ENCODE measurements around the gene OTULINL.
"Not testable (repeated sequence)": the region's sequence is repeated elsewhere in the genome, so short reads cannot be mapped to it uniquely, and the experiment has no call there.

OTULINL gene

GRCh38 chr5:14581106-14581890 lies at the start of gene OTULINL:
OTULINL (plus strand) TSS chr5:14581792; CDS start chr5:14581895, 103 bp downstream.
- DNase-seq (ENCODE audit: low read depth): peak; percentile 64

GRCh38 chr5:14532180-14532579 lies 49.4 kb upstream of the OTULINL start:
- no peak for DNase-seq (ENCODE audit: low read depth)

- no peak for DNase-seq (ENCODE audit: low read depth)
Measured at GRCh38 chr5:14534773-14535172, 46.8 kb upstream of the OTULINL start.

DNA sequence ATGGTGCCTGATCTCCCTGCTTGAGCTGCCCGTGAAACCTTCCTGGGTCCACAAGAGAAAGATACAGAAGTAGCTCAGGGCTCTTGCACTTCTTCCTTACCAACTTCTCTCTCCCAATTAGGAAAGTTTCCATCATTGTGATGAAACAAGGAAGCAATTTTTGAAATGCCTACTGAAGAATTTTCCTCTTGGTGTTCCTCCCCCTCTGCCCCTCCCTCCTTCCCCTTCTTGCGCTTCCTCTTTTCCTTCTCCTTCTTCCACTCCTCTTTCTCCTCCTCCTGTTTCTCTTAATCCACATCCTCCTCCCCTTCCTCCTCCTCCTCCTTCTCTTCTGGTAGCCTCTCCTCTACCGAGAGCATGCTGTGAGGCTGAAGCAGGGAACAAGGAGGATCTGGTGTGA lies 36.3 kb upstream of the OTULINL start:
- DNase-seq (ENCODE audit: low read depth): no peak

GRCh38 chr5:14545862-14546261 lies 35.7 kb upstream of the OTULINL start:
- DNase-seq (ENCODE audit: low read depth): no peak

GRCh38 chr5:14547666-14548065 lies 33.9 kb upstream of the OTULINL start:
- no peak for DNase-seq (ENCODE audit: low read depth)

DNA sequence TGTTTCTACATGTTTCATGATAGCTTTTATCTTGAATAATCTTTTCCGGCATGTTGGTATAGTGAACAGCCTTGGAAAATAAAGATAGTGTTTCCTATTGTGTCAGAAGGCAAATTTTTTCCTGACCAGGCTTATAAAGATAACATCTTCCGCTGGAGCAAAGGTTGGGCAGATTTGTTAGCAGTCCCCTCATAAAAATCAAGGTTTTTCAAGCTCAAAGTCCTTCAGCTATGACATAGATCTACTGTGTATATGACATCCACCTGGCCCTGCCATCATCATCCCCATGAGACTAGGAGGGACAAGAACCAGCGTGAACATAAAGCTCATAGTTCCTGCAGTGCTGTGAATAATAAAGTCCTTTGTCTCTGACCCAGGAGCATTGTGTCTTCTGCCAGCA lies 30.4 kb upstream of the OTULINL start:
- no peak for DNase-seq (ENCODE audit: low read depth)

- DNase-seq (ENCODE audit: low read depth): no peak
Measured at GRCh38 chr5:14552017-14552416, 29.6 kb upstream of the OTULINL start.

DNA sequence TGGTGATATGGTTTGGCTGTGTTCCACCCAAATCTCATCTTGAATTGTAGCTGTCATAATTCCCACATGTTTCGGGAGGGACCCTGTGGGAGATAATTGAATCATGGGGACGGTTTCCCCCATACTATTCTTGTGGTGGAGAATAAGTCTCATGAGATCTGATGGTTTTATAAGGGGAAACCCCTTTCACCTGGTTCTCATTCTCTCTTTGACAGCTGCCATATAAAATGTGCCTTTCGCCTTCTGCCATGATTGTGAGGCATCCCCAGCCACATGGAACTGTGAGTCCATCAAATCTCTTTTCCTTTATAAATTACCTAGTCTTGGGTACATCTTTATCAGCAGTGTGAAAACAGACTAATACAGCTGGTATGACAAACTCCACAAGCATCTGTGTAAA lies 27.3 kb upstream of the OTULINL start:
- DNase-seq (ENCODE audit: low read depth): not testable (repeated sequence)

DNA sequence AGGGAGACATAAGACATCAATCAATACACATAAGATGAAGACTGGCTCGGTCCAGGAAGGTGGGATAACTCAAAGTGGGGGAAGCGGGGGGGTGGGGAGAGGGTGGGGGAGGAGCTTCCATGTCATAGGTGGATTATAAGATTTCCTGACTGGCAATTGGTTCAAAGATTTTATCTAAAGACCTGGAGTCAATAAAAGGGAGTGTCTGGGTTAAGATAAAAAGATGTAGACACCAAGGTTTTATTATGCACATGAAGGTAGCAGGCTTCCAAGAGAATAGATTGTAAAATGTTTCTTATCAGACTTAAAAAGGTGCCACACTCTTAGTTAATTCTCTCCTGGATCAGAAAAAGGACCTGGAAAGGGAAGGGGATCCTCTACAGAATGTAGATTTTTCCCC lies 25.6 kb upstream of the OTULINL start:
- no peak for DNase-seq (ENCODE audit: low read depth)

DNA sequence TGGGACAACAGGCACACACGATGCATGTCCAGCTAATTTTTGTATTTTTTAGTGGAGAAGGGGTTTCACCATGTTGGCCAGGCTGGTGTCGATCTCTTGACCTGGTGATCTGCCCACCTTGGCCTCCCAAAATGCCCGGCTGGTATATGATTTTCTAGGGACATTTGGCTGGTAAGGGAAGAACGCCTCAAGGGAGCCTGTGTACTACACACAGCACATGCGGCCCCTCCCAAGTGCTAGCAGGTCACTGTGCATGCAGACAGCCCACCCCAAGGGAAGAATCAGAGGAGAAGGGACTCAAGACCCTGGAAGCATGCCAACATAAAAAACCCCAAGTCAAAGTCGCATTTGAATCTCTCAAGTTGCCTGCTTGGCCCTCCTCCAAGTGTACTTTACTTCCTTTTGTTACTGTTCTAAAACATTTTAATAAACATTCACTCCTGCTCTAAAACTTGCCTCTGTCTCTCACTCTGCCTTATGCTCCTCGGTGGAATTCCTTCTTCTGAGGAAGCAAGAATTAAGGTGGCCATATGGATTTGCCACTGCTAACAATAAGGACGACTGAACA lies 24.3 kb upstream of the OTULINL start:
- no peak for DNase-seq (ENCODE audit: low read depth)

DNA sequence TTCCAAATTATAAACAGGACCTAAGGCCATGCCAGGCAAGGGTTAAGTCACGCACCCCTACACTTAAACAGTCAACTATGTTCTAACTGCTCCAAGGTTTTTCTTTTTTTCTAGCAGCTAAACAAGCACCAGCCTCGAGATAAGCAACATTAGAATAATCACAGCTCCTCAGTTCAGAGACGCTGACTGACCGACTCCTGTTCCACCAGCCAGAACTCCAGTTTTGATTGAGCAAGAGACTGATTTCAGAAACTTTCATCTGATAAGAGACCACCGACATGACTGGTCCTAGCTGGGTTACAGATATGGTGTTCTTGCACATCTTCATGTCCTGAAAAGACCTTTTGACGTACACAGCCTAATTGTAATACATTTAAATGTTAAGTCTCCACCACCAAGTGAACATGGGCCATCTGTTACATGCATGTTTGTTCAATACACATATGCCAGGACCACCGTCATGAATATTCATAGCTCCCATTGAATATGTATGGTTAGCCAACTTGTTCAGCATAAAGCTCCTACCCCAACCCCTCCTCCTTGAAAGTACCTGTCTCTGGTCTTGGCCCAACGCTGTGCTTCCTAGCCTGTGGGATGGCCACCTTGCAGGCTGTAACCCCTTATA lies 23.7 kb upstream of the OTULINL start:
- DNase-seq (ENCODE audit: low read depth): no peak

GRCh38 chr5:14560091-14560595 lies 21.4 kb upstream of the OTULINL start:
- DNase-seq (ENCODE audit: low read depth): no peak

DNA sequence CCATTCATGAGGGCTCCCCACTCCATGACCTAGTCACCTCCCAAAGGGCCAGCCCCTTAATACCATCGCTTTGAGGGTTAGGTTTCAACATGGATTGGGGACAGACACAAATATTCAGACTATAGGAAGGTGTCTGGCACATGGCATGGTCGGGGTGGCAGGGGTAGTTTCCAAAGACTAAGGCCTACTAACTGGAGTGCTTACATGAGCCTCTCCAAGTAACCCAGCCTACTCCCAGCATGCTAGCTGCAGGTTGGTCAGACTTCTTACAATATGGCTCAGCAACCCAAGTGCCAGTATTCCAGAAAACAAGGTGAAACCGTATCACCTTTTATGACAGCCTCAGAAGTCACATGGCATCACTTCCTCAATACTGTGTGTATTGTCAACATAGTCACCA lies 19.9 kb upstream of the OTULINL start:
- no peak for DNase-seq (ENCODE audit: low read depth)

- DNase-seq (ENCODE audit: low read depth): no peak
Measured at GRCh38 chr5:14568333-14568732, 13.3 kb upstream of the OTULINL start.

- DNase-seq (ENCODE audit: low read depth): no peak
Measured at GRCh38 chr5:14569948-14570691, 11.5 kb upstream of the OTULINL start.

DNA sequence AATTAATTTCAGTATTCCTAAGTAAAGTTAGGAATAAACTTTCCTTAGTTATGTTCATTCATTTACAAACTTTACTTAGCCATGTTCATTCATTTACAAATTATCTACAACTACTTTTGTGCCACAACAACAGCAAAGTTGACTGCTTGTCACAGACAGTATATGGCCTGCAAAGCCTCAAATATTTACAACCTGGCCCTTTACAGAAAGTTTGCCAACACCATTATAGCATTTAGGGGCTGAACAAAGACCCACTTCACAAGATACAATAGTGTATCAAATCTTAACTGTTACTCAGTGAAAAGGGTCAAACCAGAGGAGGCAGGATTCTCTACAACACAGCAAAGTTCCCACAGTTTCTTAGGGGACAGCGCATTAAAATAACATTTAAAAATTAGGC lies 9.7 kb upstream of the OTULINL start:
- no peak for DNase-seq (ENCODE audit: low read depth)

DNA sequence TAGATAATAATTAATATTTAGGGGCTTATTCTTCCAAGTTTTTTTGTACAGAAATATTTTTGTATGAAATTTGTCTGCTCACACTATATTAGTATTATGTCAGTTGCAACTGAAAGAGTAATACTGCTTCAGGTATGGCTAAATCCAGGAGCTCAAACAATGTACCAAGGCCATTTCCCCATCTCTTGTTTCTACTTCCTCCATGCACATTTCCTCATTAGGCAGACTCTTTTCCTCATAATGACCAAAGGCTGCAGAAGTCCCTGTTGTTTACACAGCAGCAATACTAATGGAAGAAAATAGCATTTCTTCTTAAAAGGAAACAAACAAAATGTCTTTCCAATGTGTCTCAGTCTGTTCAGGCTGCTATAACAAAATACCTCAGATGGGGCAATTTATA lies 9.2 kb upstream of the OTULINL start:
- no peak for DNase-seq (ENCODE audit: low read depth)

DNA sequence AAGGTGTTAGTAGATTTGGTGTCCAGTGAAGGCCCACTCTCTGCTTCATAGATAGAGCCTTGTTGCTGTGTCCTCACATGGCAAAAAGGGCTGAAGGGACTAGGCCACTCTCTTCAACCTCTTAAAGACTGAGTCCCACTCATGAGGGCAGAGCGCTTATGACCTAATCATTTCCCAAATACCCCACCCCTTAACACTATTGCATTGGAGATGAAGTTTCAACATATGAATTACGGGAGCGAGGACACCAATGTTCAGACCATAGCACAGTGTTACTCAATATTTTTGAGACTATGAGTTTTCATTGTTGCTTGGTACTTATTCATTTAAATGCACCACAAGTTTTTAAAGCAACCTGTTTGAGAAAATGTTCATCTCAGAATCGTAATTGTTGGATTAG lies 8.8 kb upstream of the OTULINL start:
- no peak for DNase-seq (ENCODE audit: low read depth)

- no peak for DNase-seq (ENCODE audit: low read depth)
Measured at GRCh38 chr5:14574096-14574495, 7.5 kb upstream of the OTULINL start.

DNA sequence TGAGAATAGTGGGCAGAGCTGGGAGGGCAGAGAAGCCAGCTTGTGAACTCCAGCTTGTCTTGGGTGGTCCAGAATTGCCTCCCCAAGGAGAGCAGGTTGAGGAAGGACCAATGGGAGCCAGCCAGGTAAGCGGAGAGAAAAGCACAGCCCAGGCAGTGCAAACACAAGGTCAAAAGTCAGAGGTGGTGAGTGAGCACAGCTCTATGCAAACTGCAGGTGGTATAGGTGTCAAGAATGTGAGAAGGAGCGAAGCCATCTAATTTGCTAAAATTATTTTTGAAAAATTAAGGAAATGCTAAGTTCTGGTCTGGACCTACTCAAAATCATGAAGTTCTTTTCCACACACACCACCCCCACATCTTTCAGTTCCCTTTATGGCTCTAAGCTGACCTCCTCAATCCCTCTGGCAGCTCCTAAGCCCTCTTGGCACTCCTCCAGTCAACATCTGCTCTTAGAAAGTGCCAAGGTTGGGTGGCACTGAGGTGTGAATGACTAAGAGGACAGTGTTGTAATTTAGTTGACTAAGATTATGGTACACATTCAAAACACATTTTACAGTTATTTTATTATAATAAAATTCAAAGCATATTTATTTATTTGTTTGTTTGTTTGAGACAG lies 6.6 kb upstream of the OTULINL start:
- DNase-seq (ENCODE audit: low read depth): no peak

GRCh38 chr5:14576206-14576605 lies 5.4 kb upstream of the OTULINL start:
- DNase-seq (ENCODE audit: low read depth): no peak
